Panc1 (cell line): Measurements from ENCODE around the gene DPM2. TPM values are rescaled to one million over a fixed set of nuclear protein-coding genes. Genes with fewer than 3 reads are reported as not detected.
A peak's percentile ranks its signal among the peaks of the same experiment; 100 is the strongest.

Experiments
- ATAC-seq: fragments of 200-7000 bp; cut with Tn5 transposase; 2 replicates; pipeline ENCODE4 v1.9.1; 2020; ENCODE audit warnings: mild to moderate bottlenecking, moderate library complexity
- BruUV-seq: library from RNA; stranded (reverse); fragments of 400-500 nt; replicated peaks from 2 replicates; lab custom pipeline; 2021; lab: Mats Ljungman, UMichigan
- CTCF ChIA-PET: fragments of 300-600 bp; sonication (Branson Sonifier 250); formaldehyde crosslinking; loops from one replicate; lab custom pipeline; 2022; ENCODE audit warnings: antibody characterized with exemption; lab: Charles Lee
- POLR2A ChIA-PET: fragments of 300-600 bp; sonication (Branson Sonifier 250); formaldehyde crosslinking; loops from one replicate; lab custom pipeline; 2022; ENCODE audit warnings: antibody characterized with exemption; lab: Charles Lee
- DNase-seq: peaks from one replicate; pipeline ENCODE4 v3.0.0-alpha.2; 2010; ENCODE audit warnings: low read depth, low spot score
- H3K27ac ChIP-seq: 2 replicates; pipeline ENCODE4 v1.5.1; 2011; ENCODE audit warnings: mild to moderate bottlenecking, low read length, inconsistent platforms
- H3K27me3 ChIP-seq: fragments of 200-500 bp; sonication (Bioruptor generic); 2 replicates; pipeline ENCODE4 v1.6.0; 2014; ENCODE audit warnings: low read length, inconsistent platforms; ENCODE audit not compliant: control insufficient read depth, insufficient read depth
- H3K36me3 ChIP-seq: fragments of 200-500 bp; sonication (Bioruptor generic); 2 replicates; pipeline ENCODE4 v1.5.1; 2014; ENCODE audit warnings: inconsistent platforms, mild to moderate bottlenecking, low read length, moderate library complexity; ENCODE audit not compliant: control insufficient read depth, insufficient read depth
- H3K4me1 ChIP-seq: 2 replicates; pipeline ENCODE4 v1.5.1; 2011; ENCODE audit warnings: inconsistent platforms, mild to moderate bottlenecking, low read length, moderate library complexity; ENCODE audit not compliant: control insufficient read depth, insufficient read depth
- H3K4me3 ChIP-seq, 2 experiments: 2 replicates each; pipeline ENCODE4 v1.5.1; 2011 to 2012; ENCODE audit warnings: low read depth in 2 of 2, low read length in 2 of 2, mild to moderate bottlenecking in 2 of 2, inconsistent platforms in 1 of 2, moderate library complexity in 1 of 2
- H3K9me3 ChIP-seq: fragments of 200-500 bp; sonication (Bioruptor generic); 2 replicates; pipeline ENCODE4 v1.5.1; 2014; ENCODE audit warnings: low read depth, mild to moderate bottlenecking, inconsistent platforms, low read length, moderate library complexity; ENCODE audit not compliant: control insufficient read depth, insufficient read depth
- CTCF ChIP-seq: fragments of 450-650 bp; IDR thresholded peaks from 2 replicates; pipeline ENCODE4 v1.5.1; 2017; ENCODE audit warnings: mild to moderate bottlenecking
- POLR2AphosphoS5 ChIP-seq: IDR thresholded peaks from 2 replicates; pipeline ENCODE4 v1.6.1; 2012; ENCODE audit warnings: mild to moderate bottlenecking, low read depth, low read length, moderate library complexity
- REST ChIP-seq, 2 experiments: IDR thresholded peaks; 2 replicates each; pipeline ENCODE4 v1.6.1; 2011 to 2012; ENCODE audit warnings: low read depth in 2 of 2, control low read depth in 1 of 2, low read length in 1 of 2, mild to moderate bottlenecking in 1 of 2, moderate library complexity in 1 of 2; ENCODE audit not compliant: insufficient read depth in 1 of 2
- SIN3A ChIP-seq: IDR thresholded peaks from 2 replicates; pipeline ENCODE4 v1.6.1; 2012; ENCODE audit warnings: low read depth, mild to moderate bottlenecking, low read length, moderate library complexity, borderline replicate concordance; ENCODE audit not compliant: insufficient read depth
- TCF7L2 ChIP-seq: IDR thresholded peaks from 2 replicates; pipeline ENCODE4 v1.6.1; 2011; ENCODE audit warnings: mild to moderate bottlenecking, low read depth, low read length, inconsistent platforms
- in situ Hi-C: cut with HindIII; loops from 2 replicates; pipeline ENCODE4 v1.10.0; 2016; ENCODE audit warnings: low sequenced_read_pairs, low pct_unique_long_range_greater_than_20kb
- intact Hi-C: fragments of 100-400 bp; cut with micrococcal nuclease; formaldehyde crosslinking; loops from one replicate; pipeline ENCODE4 v1.10.0; 2022; ENCODE audit not compliant: unreplicated experiment
- total RNA-seq: library from RNA; stranded (reverse); gene quantifications from one replicate; pipeline ENCODE4 v1.2.1, GENCODE V29; 2021; ENCODE audit not compliant: unreplicated experiment

The DPM2 gene
- total RNA-seq, 1 experiment from 2014 or later = 58.7 TPM

DNA sequence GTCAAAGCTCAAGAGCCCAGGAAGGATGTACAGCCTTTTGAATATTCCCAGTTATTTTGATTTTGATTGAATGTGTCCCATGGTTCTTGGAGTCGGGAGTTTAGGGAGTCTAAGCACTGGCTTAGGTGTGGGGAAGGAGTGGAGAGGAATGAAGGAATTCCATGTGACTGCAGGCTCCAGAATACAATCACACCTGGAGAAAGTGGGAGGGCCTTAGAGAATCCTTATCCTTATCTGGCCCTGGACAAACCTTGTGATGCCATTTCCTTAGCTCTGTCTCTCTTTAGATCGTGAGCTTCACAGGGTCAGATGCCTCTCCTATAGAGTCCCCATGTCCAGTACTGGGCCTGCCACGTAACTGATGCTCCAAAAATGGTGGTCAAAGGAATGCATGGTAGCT lies 47.4 kb upstream of the DPM2 start:
- BruUV-seq = no TSS peak
- no peak overlapping the region for H3K4me3 ChIP-seq
- H3K27ac ChIP-seq = peak overlapping the region; percentile 74; the same call in 1 of the 2 replicates
- ATAC-seq (no peak), DNase-seq (no peak)
- no peaks in the 10 kb centered on the region; the same call in 1 of the 2 replicates for H3K36me3 ChIP-seq
- H3K9me3 ChIP-seq = no peaks in the 10 kb centered on the region
- TF ChIP-seq REST (IDR thresholded peaks at IDR 0.05; ENCODE audit: insufficient read depth in 1 of 2, low read depth in 2 of 2, low read length in 1 of 2) (no peak), CTCF (no peak), SIN3A (no peak), TCF7L2 (no peak), POLR2AphosphoS5 (no peak)
- H3K27me3 ChIP-seq = no peaks in the 10 kb centered on the region
- CTCF ChIA-PET = interaction anchor here (0.6 kb wide), 1 partner anchor 22 kb away, joined by 3 read pairs; no protein-coding TSS in a partner anchor
- in situ Hi-C loops (no loop called here), intact Hi-C loops (no loop called here)
- POLR2A ChIA-PET = interaction anchor here (0.7 kb wide), 1 partner anchor 9 kb away, joined by 4 read pairs; no protein-coding TSS in a partner anchor
- peaks cover 37% of the 10 kb centered on the region for H3K4me1 ChIP-seq

DNA sequence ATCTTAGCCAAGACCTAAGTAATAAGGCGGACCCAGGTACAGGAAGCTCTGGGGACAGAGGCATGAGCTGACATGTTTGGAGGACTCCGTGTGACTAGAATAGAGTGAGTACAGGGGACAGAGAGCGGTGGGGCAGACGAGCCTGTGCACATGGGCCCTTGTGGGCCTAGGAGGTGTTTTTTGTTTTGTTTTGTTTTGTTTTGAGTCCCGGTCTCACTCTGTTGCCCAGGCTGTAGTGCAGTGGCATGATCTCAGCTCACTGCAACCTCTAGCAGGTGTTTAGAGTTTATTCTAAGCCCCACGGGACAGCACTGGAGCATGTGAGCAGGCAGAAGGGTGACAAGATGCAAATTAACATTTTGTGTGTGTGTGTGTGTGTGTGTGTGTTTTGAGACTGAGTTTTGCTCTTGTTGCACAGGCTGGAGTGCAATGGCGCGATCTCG lies 46.2 kb upstream of the DPM2 start:
- no peaks in the 10 kb centered on the region; the same call in none of the 2 replicates for H3K36me3 ChIP-seq
- no peaks in the 10 kb centered on the region for H3K9me3 ChIP-seq

More for the DNA sequence above, 46.2 kb upstream of the DPM2 start:
- DNase-seq (no peak), ATAC-seq (no peak)
- Histone ChIP-seq H3K4me1 (peaks cover 37% of the 10 kb centered on the region), H3K27ac (peak overlapping the region; percentile 97), H3K27me3 (no peaks in the 10 kb centered on the region), H3K4me3 (no peak overlapping the region)
- no peak for TF ChIP-seq REST (IDR thresholded peaks at IDR 0.05; ENCODE audit: insufficient read depth in 1 of 2, low read depth in 2 of 2, low read length in 1 of 2)
- TF ChIP-seq SIN3A = no peak
- no peak for TF ChIP-seq POLR2AphosphoS5
- TF ChIP-seq CTCF = no peak
- no peak for TF ChIP-seq TCF7L2
- in situ Hi-C loops = no loop called here
- intact Hi-C loops = no loop called here
- CTCF ChIA-PET = no interaction called here
- no TSS peak for BruUV-seq
- POLR2A ChIA-PET = no interaction called here
